H9 (cell line): ENCODE data around the gene DAD1. TPM values are rescaled to one million over a fixed set of nuclear protein-coding genes. Genes with fewer than 3 reads are reported as not detected.

Experiments used
- DNase-seq: peaks from one replicate; pipeline ENCODE4 v3.0.0-alpha.2; 2017
- H2AFZ ChIP-seq: one replicate; pipeline ENCODE4 v1.6.1; 2013; ENCODE audit warnings: mild to moderate bottlenecking, low read length, control low read depth, moderate library complexity
- H2AK5ac ChIP-seq: 2 replicates; pipeline ENCODE4 v1.6.1; 2013; ENCODE audit warnings: low read length, control low read depth, mixed read lengths; ENCODE audit not compliant: insufficient read length
- H2BK120ac ChIP-seq: one replicate; pipeline ENCODE4 v1.6.1; 2013; ENCODE audit warnings: low read depth, mild to moderate bottlenecking, low read length, control low read depth, inconsistent platforms; ENCODE audit not compliant: poor library complexity, severe bottlenecking
- H2BK12ac ChIP-seq: 2 replicates; pipeline ENCODE4 v1.6.1; 2013; ENCODE audit warnings: low read length, control low read depth, mixed read lengths, low read depth; ENCODE audit not compliant: insufficient read length
- H2BK15ac ChIP-seq: 2 replicates; pipeline ENCODE4 v1.6.1; 2013; ENCODE audit warnings: low read depth, low read length, control low read depth
- H2BK20ac ChIP-seq: one replicate; pipeline ENCODE4 v1.6.1; 2013; ENCODE audit warnings: low read depth, mild to moderate bottlenecking, low read length, control low read depth, inconsistent platforms; ENCODE audit not compliant: poor library complexity, severe bottlenecking
- H2BK5ac ChIP-seq: 2 replicates; pipeline ENCODE4 v1.6.1; 2013; ENCODE audit warnings: low read length, control low read depth, mixed read lengths; ENCODE audit not compliant: insufficient read length
- H3K14ac ChIP-seq: 2 replicates; pipeline ENCODE4 v1.6.1; 2013; ENCODE audit warnings: low read length, control low read depth; ENCODE audit not compliant: insufficient read depth
- H3K18ac ChIP-seq: 2 replicates; pipeline ENCODE4 v1.6.1; 2013; ENCODE audit warnings: low read depth, mild to moderate bottlenecking, mixed read lengths, low read length, control low read depth; ENCODE audit not compliant: insufficient read length
- H3K23ac ChIP-seq: 2 replicates; pipeline ENCODE4 v1.6.1; 2013; ENCODE audit warnings: low read length, control low read depth, mixed read lengths, low read depth; ENCODE audit not compliant: insufficient read length
- H3K23me2 ChIP-seq: 2 replicates; pipeline ENCODE4 v1.6.1; 2013; ENCODE audit warnings: low read depth, mild to moderate bottlenecking, mixed read lengths, low read length, control low read depth; ENCODE audit not compliant: insufficient read length, poor library complexity, severe bottlenecking
- H3K27ac ChIP-seq: 2 replicates; pipeline ENCODE4 v1.5.1; 2013; ENCODE audit warnings: low read length, control low read depth, mixed read lengths, low read depth; ENCODE audit not compliant: insufficient read length
- H3K27me3 ChIP-seq: 2 replicates; pipeline ENCODE4 v1.6.1; 2013; ENCODE audit warnings: low read length, control low read depth, inconsistent platforms; ENCODE audit not compliant: insufficient read depth
- H3K4ac ChIP-seq: 2 replicates; pipeline ENCODE4 v1.6.1; 2013; ENCODE audit warnings: low read depth, mild to moderate bottlenecking, control low read depth, inconsistent platforms, low read length, moderate library complexity
- H3K4me1 ChIP-seq: 2 replicates; pipeline ENCODE4 v1.6.1; 2013; ENCODE audit warnings: low read length, control low read depth, inconsistent platforms; ENCODE audit not compliant: insufficient read depth
- H3K4me2 ChIP-seq: 2 replicates; pipeline ENCODE4 v1.6.1; 2013; ENCODE audit warnings: low read length, control low read depth, mixed read lengths; ENCODE audit not compliant: insufficient read length, insufficient read depth
- H3K56ac ChIP-seq: 2 replicates; pipeline ENCODE4 v1.6.1; 2013; ENCODE audit warnings: low read depth, mild to moderate bottlenecking, mixed read lengths, low read length, control low read depth; ENCODE audit not compliant: insufficient read length
- H3K79me1 ChIP-seq: 2 replicates; pipeline ENCODE4 v1.6.1; 2013; ENCODE audit warnings: low read depth, mild to moderate bottlenecking, moderate library complexity, low read length, control low read depth, inconsistent platforms; ENCODE audit not compliant: insufficient read depth, poor library complexity, severe bottlenecking
- H3K79me2 ChIP-seq: 2 replicates; pipeline ENCODE4 v1.6.1; 2013; ENCODE audit warnings: low read length, control low read depth, inconsistent platforms; ENCODE audit not compliant: insufficient read depth
- H3K9ac ChIP-seq: 2 replicates; pipeline ENCODE4 v1.6.1; 2013; ENCODE audit warnings: low read length, control low read depth, mixed read lengths; ENCODE audit not compliant: insufficient read length; ENCODE audit errors: extremely low read depth
- H3K9me3 ChIP-seq: one replicate; pipeline ENCODE4 v1.6.1; 2013; ENCODE audit warnings: low read depth, low read length, inconsistent platforms; ENCODE audit not compliant: control insufficient read depth
- H3T11ph ChIP-seq: one replicate; pipeline ENCODE4 v1.6.1; 2013; ENCODE audit warnings: mild to moderate bottlenecking, low read length, control low read depth, inconsistent platforms
- H4K20me1 ChIP-seq: one replicate; pipeline ENCODE4 v1.6.1; 2013; ENCODE audit not compliant: control insufficient read depth, insufficient read length, insufficient read depth
- H4K5ac ChIP-seq: 2 replicates; pipeline ENCODE4 v1.6.1; 2013; ENCODE audit warnings: low read depth, mild to moderate bottlenecking, mixed read lengths, low read length, control low read depth; ENCODE audit not compliant: insufficient read length
- H4K8ac ChIP-seq: replicated peaks from 2 replicates; pipeline ENCODE4 v1.6.1; 2013; ENCODE audit warnings: low read length, control low read depth, mixed read lengths, low read depth; ENCODE audit not compliant: insufficient read length
- H4K91ac ChIP-seq: 2 replicates; pipeline ENCODE4 v1.6.1; 2013; ENCODE audit warnings: low read depth, mild to moderate bottlenecking, moderate library complexity, mixed read lengths, low read length, control low read depth; ENCODE audit not compliant: insufficient read length
- H3K27ac Mint-ChIP-seq, 3 experiments: 2 replicates in 2 of 3; 3 replicates in 1 of 3; pipeline ENCODE4 v1.8.0; 2020 to 2021; ENCODE audit warnings: mixed read lengths in 3 of 3, mild to moderate bottlenecking in 1 of 3, moderate library complexity in 1 of 3
- H3K27me3 Mint-ChIP-seq: 2 replicates; pipeline ENCODE4 v1.8.0; 2021; ENCODE audit warnings: low read depth, mild to moderate bottlenecking, moderate library complexity, mixed read lengths
- H3K36me3 Mint-ChIP-seq, 3 experiments: 2 replicates in 2 of 3; 3 replicates in 1 of 3; pipeline ENCODE4 v1.8.0; 2020 to 2021; ENCODE audit warnings: low read depth in 3 of 3, mixed read lengths in 3 of 3; ENCODE audit not compliant: insufficient read depth in 1 of 3
- H3K4me1 Mint-ChIP-seq, 2 experiments: 2 replicates each; pipeline ENCODE4 v1.8.0; 2020; ENCODE audit warnings: mixed read lengths in 2 of 2
- H3K4me3 Mint-ChIP-seq, 2 experiments: 2 replicates in 1 of 2; 3 replicates in 1 of 2; pipeline ENCODE4 v1.8.0; 2020 to 2021; ENCODE audit warnings: mild to moderate bottlenecking in 2 of 2, mixed read lengths in 2 of 2, moderate library complexity in 1 of 2
- H3K9me3 Mint-ChIP-seq, 2 experiments: 2 replicates in 1 of 2; 3 replicates in 1 of 2; pipeline ENCODE4 v1.8.0; 2020; ENCODE audit warnings: mild to moderate bottlenecking in 2 of 2, mixed read lengths in 2 of 2, moderate library complexity in 1 of 2
- CTCF ChIP-seq: fragments of 200-600 bp; sonication (generic); conservative IDR thresholded peaks from 3 replicates; pipeline ENCODE4 v1.8.0; 2021; ENCODE audit warnings: antibody characterized with exemption, mild to moderate bottlenecking
- WGBS: extraction: QIAGEN DNeasy Blood & Tissue Kit; methylation state at CpG from one replicate; pipeline ENCODE4 v1.1.7; 2013; ENCODE audit warnings: missing lambda C conversion rate, low lambda C conversion rate, mixed read lengths; ENCODE audit not compliant: insufficient read length; ENCODE audit errors: extremely low coverage; 5-methylcytosine and 5-hydroxymethylcytosine counted together
- total RNA-seq: library from RNA; stranded (reverse); gene quantifications from 2 replicates; pipeline ENCODE4 v1.2.1, GENCODE V29; 2021

The DAD1 gene
- total RNA-seq, 1 experiment from 2014 or later, result 127 TPM

DNA sequence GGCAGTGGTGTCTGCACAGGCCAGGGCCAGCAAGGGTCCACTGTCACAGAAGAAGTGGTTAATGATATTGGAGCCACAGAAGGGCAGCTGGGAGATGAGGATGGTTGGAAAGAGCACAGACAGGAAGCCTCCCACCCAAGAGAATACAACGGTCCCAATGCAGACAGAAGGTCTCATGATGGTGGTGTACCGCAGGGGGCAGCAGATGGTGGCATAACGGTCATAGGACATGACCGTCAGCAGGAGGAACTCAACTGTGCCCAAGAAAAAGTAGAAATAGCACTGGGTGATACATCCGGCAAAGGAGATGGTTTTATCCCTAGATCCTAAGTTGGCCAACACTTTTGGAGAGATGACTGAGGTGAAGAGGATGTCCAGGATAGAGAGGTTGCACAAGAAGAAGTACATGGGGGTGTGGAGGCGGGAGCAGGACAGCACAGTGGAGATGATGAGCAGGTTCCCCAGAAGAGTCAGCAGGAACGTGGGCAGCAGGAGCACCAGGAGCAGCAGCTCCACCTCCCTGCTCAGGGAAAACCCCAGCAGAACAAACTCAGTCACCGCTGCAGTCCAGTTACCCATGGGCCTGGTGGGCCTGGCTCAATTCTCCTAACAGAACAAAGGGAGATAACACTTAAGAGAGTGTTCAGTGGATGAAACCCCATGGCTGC is 45.3 kb upstream of the DAD1 start:
- peaks cover 8 to 9% of the 10 kb centered on the region in 2 experiments; a peak in 2 of 4 replicates for H3K4me1 Mint-ChIP-seq
- no peak overlapping the region for H3K18ac ChIP-seq
- no CpG with 5 or more reads among the region's 8 CpGs for WGBS

More for the DNA sequence above, 45.3 kb upstream of the DAD1 start:
- Histone ChIP-seq H3K9ac (no peak overlapping the region), H3K4ac (no peak overlapping the region), H3K56ac (no peak overlapping the region), H2AFZ (no peak overlapping the region), H3K4me2 (no peak overlapping the region), H3K79me2 (no peaks in the 10 kb centered on the region), H4K20me1 (no peaks in the 10 kb centered on the region), H3K27ac (no peak overlapping the region), H3K23ac (no peak overlapping the region), H3K23me2 (no peaks in the 10 kb centered on the region), H2BK12ac (no peak overlapping the region), H2AK5ac (no peak overlapping the region), H3K4me1 (no peaks in the 10 kb centered on the region), H4K8ac (no peak overlapping the region), H3T11ph (no peak overlapping the region), H4K5ac (no peak overlapping the region), H2BK20ac (no peak overlapping the region), H2BK15ac (no peak overlapping the region), H3K9me3 (no peaks in the 10 kb centered on the region), H2BK5ac (no peak overlapping the region), H3K14ac (no peak overlapping the region), H2BK120ac (no peak overlapping the region), H4K91ac (no peak overlapping the region), H3K79me1 (no peaks in the 10 kb centered on the region), H3K27me3 (no peaks in the 10 kb centered on the region)
- H3K27ac Mint-ChIP-seq, result no peak overlapping the region
- no peak for TF ChIP-seq CTCF
- no peak for DNase-seq
- H3K4me3 Mint-ChIP-seq, result no peak overlapping the region
- peaks cover 3% of the 10 kb centered on the region; the same call in 1 of the 2 replicates for H3K27me3 Mint-ChIP-seq
- peaks cover 6 to 30% (median 10%) of the 10 kb centered on the region in 3 experiments for H3K36me3 Mint-ChIP-seq
- peaks cover 41 to 47% of the 10 kb centered on the region in 2 experiments for H3K9me3 Mint-ChIP-seq
